ENCODE results near the gene SNRK.

Gene SNRK

GRCh38 chr3:43372007-43372740 is 85.8 kb downstream of the SNRK start:
- no peak for DNase-seq

- no peak for DNase-seq
Observed at GRCh38 chr3:43372809-43373559, 86.6 kb downstream of the SNRK start.

- no peak for DNase-seq
Observed at GRCh38 chr3:43373560-43373928, 87.2 kb downstream of the SNRK start.

GRCh38 chr3:43378066-43378935 is 92.0 kb downstream of the SNRK start:
- DNase-seq = peak; percentile 75 to 80

GRCh38 chr3:43379343-43379742 is 93.0 kb downstream of the SNRK start:
- DNase-seq = no peak

GRCh38 chr3:43388175-43388574 is 101.8 kb downstream of the SNRK start:
- DNase-seq = no peak

GRCh38 chr3:43388915-43389314 is 102.6 kb downstream of the SNRK start:
- DNase-seq = no peak

- peak; percentile 85 to 86 for DNase-seq
Observed at GRCh38 chr3:43389388-43390254, 103.3 kb downstream of the SNRK start.

GRCh38 chr3:43390255-43390588 is 103.9 kb downstream of the SNRK start:
- DNase-seq = no peak

GRCh38 chr3:43391621-43392020 is 105.3 kb downstream of the SNRK start:
- DNase-seq = no peak

GRCh38 chr3:43394041-43394554 is 107.8 kb downstream of the SNRK start:
- no peak for DNase-seq

GRCh38 chr3:43399034-43399433 is 112.7 kb downstream of the SNRK start:
- no peak for DNase-seq

- no peak for DNase-seq
Observed at GRCh38 chr3:43400167-43400566, 113.8 kb downstream of the SNRK start.

Measured in CD4-positive, alpha-beta T cell treated with Interleukin-4 for 1 hour (primary cell).